Body of pancreas (tissue), 4 donors: Measurements from ENCODE around the gene SNED1.

Experiments used
- POLR2A ChIP-seq, 3 donors: fragments of 450-650 bp; IDR thresholded peaks; one replicate each; pipeline ENCODE4 v1.6.1; 2016; ENCODE audit warnings: antibody characterized with exemption in 3 of 3, mild to moderate bottlenecking in 2 of 3
- TF ChIP-seq, protein P1 (sequence below), 7 experiments: fragments of 450-650 bp in 4 of 7; fragments of 200-600 bp in 3 of 7; sonication (generic) in 3 of 7; IDR thresholded peaks; one replicate each; pipeline ENCODE4 v1.5.1; 2016 to 2019; ENCODE audit warnings: antibody characterized with exemption in 7 of 7

DNA sequence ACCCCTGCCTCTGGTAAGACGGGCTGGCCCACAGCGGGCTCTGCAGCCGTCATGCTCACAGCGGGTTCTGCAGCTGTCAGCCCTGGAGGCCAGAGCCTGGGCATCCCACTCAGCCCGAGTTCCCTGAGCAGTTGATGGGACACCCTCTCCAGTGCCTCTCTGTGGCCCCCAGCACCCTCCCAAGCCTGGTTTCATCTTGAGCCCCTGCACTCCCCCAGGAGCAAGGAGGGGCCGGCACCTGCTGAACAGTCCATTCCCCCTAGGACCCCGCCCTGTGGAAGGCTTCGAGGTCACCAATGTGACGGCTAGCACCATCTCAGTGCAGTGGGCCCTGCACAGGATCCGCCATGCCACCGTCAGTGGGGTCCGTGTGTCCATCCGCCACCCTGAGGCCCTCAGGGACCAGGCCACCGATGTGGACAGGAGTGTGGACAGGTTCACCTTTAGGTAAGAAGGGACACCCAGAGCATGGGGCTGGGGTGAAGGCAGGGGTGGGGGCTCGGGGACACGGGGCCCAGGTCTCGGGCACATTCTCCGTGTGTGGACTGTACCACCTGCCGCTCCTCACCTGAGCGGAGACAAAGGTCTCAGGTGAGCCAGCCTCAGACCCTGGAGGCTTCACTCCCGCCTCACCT is 69.2 kb downstream of the SNED1 start:
- TF ChIP-seq, protein P1, sequence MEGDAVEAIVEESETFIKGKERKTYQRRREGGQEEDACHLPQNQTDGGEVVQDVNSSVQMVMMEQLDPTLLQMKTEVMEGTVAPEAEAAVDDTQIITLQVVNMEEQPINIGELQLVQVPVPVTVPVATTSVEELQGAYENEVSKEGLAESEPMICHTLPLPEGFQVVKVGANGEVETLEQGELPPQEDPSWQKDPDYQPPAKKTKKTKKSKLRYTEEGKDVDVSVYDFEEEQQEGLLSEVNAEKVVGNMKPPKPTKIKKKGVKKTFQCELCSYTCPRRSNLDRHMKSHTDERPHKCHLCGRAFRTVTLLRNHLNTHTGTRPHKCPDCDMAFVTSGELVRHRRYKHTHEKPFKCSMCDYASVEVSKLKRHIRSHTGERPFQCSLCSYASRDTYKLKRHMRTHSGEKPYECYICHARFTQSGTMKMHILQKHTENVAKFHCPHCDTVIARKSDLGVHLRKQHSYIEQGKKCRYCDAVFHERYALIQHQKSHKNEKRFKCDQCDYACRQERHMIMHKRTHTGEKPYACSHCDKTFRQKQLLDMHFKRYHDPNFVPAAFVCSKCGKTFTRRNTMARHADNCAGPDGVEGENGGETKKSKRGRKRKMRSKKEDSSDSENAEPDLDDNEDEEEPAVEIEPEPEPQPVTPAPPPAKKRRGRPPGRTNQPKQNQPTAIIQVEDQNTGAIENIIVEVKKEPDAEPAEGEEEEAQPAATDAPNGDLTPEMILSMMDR (IDR thresholded peaks at IDR 0.05) = no peak
- no peak for TF ChIP-seq POLR2A (IDR thresholded peaks at IDR 0.05)
